GM21447 (cell line): ENCODE results near the gene OR52E4.

Experiments
- ATAC-seq: cut with Tn5 transposase; IDR thresholded peaks from one replicate; pipeline ENCODE4 v1.9.1; 2021; ENCODE audit not compliant: unreplicated experiment

The OR52E4 gene

GRCh38 chr11:5880329-5880728 is at the start of gene OR52E4:
Gene OR52E4, plus strand, starts transcription at chr11:5880629. Its CDS starts 3,664 bp downstream, at chr11:5884293.
- no peak for ATAC-seq

- no peak for ATAC-seq
These were observed 49.1 kb upstream of the OR52E4 start for GRCh38 chr11:5831196-5831829.

GRCh38 chr11:5833446-5833845 is 47.0 kb upstream of the OR52E4 start:
- ATAC-seq = no peak

- ATAC-seq = no peak
These were observed 42.7 kb upstream of the OR52E4 start for GRCh38 chr11:5837695-5838094.

GRCh38 chr11:5841797-5842196 is 38.6 kb upstream of the OR52E4 start, which contains the start of gene OR52E6:
Gene OR52E6, minus strand, starts transcription at chr11:5841897. Its CDS starts 0 bp downstream, at chr11:5841897.
- no peak for ATAC-seq

GRCh38 chr11:5846701-5847100 is 33.7 kb upstream of the OR52E4 start:
- ATAC-seq = no peak

- no peak for ATAC-seq
These were observed 32.7 kb upstream of the OR52E4 start for GRCh38 chr11:5847711-5848110.

- ATAC-seq = no peak
These were observed 29.4 kb upstream of the OR52E4 start for GRCh38 chr11:5851002-5851401.

GRCh38 chr11:5857590-5857989 is 22.8 kb upstream of the OR52E4 start, which contains the start of gene OR52E8:
Gene OR52E8, minus strand, starts transcription at chr11:5857690. Its CDS starts 0 bp downstream, at chr11:5857690.
- ATAC-seq = no peak

GRCh38 chr11:5865826-5866225 is 14.6 kb upstream of the OR52E4 start:
- ATAC-seq = no peak

- no peak for ATAC-seq
These were observed 1.9 kb upstream of the OR52E4 start for GRCh38 chr11:5878564-5878963.

- no peak for ATAC-seq
These were observed 1.3 kb downstream of the OR52E4 start for GRCh38 chr11:5881756-5882155.

- ATAC-seq = no peak
These were observed 6.7 kb downstream of the OR52E4 start for GRCh38 chr11:5887172-5887571.

GRCh38 chr11:5887661-5888060 is 7.2 kb downstream of the OR52E4 start:
- ATAC-seq = no peak

- no peak for ATAC-seq
These were observed 10.9 kb downstream of the OR52E4 start for GRCh38 chr11:5891216-5891800.

- ATAC-seq = no peak
These were observed 12.5 kb downstream of the OR52E4 start, which contains the start of gene OR52E5 for GRCh38 chr11:5892908-5893307. Gene OR52E5, plus strand, starts transcription at chr11:5893208. Its CDS starts 7,569 bp downstream, at chr11:5900777.

- no peak for ATAC-seq
These were observed 19.1 kb downstream of the OR52E4 start for GRCh38 chr11:5899534-5899933.

- ATAC-seq = no peak
These were observed 30.1 kb downstream of the OR52E4 start for GRCh38 chr11:5910540-5910939.

- peak; percentile 86 for ATAC-seq
These were observed 42.5 kb downstream of the OR52E4 start for GRCh38 chr11:5922749-5923426.

GRCh38 chr11:5923427-5923776 is 43.0 kb downstream of the OR52E4 start:
- ATAC-seq = peak; percentile 48

- no peak for ATAC-seq
These were observed 43.4 kb downstream of the OR52E4 start for GRCh38 chr11:5923794-5924193.

GRCh38 chr11:5928271-5928670 is 47.8 kb downstream of the OR52E4 start:
- no peak for ATAC-seq
